WTC11 (cell line): ENCODE measurements around the gene FMOD.

ENCODE experiments used
- ESRRA ChIP-seq: sonication (generic); formaldehyde crosslinking; IDR thresholded peaks from 2 replicates; pipeline ENCODE4 v1.8.1; 2022; ENCODE audit warnings: mild to moderate bottlenecking, missing genetic modification reagents, borderline replicate concordance
- ETV6 ChIP-seq: sonication (generic); formaldehyde crosslinking; IDR thresholded peaks from 2 replicates; pipeline ENCODE4 v1.8.1; 2022; ENCODE audit warnings: mild to moderate bottlenecking, missing genetic modification reagents
- NFE2L1 ChIP-seq: sonication (generic); formaldehyde crosslinking; IDR thresholded peaks from 2 replicates; pipeline ENCODE4 v1.8.1; 2023; ENCODE audit warnings: missing genetic modification reagents
- SP1 ChIP-seq: sonication (generic); formaldehyde crosslinking; conservative IDR thresholded peaks from 2 replicates; pipeline ENCODE4 v1.8.1; 2022; ENCODE audit warnings: missing genetic modification reagents
- TCF7 ChIP-seq: sonication (generic); formaldehyde crosslinking; IDR thresholded peaks from 2 replicates; pipeline ENCODE4 v1.8.0; 2022; ENCODE audit warnings: mild to moderate bottlenecking, low read depth, missing genetic modification reagents, moderate library complexity
- ZNF121 ChIP-seq: sonication (generic); formaldehyde crosslinking; IDR thresholded peaks from 2 replicates; pipeline ENCODE4 v1.8.0; 2023; ENCODE audit warnings: missing genetic modification reagents
- ZNF317 ChIP-seq: sonication (generic); formaldehyde crosslinking; IDR thresholded peaks from 2 replicates; pipeline ENCODE4 v1.8.1; 2023; ENCODE audit warnings: low read depth, mild to moderate bottlenecking, moderate library complexity, missing genetic modification reagents, borderline replicate concordance
- TF ChIP-seq, protein P1 (sequence below): sonication (generic); formaldehyde crosslinking; IDR thresholded peaks from 2 replicates; pipeline ENCODE4 v1.8.0; 2022; ENCODE audit warnings: missing genetic modification reagents
- TF ChIP-seq, protein P2 (sequence below): fragments of 200-600 bp; IDR thresholded peaks from 2 replicates; pipeline ENCODE4 v1.8.0; 2022; ENCODE audit warnings: antibody characterized with exemption
- TF ChIP-seq, protein P3 (sequence below): sonication (generic); formaldehyde crosslinking; IDR thresholded peaks from 2 replicates; pipeline ENCODE4 v1.8.1; 2022; ENCODE audit warnings: low read depth, missing genetic modification reagents, borderline replicate concordance
- TF ChIP-seq, protein P4 (sequence below): sonication (generic); formaldehyde crosslinking; IDR thresholded peaks from 2 replicates; pipeline ENCODE4 v1.8.1; 2023; ENCODE audit warnings: mild to moderate bottlenecking, missing genetic modification reagents, borderline replicate concordance
- TF ChIP-seq, protein P5 (sequence below): sonication (generic); formaldehyde crosslinking; IDR thresholded peaks from 2 replicates; pipeline ENCODE4 v1.8.0; 2022; ENCODE audit warnings: mild to moderate bottlenecking, missing genetic modification reagents

DNA sequence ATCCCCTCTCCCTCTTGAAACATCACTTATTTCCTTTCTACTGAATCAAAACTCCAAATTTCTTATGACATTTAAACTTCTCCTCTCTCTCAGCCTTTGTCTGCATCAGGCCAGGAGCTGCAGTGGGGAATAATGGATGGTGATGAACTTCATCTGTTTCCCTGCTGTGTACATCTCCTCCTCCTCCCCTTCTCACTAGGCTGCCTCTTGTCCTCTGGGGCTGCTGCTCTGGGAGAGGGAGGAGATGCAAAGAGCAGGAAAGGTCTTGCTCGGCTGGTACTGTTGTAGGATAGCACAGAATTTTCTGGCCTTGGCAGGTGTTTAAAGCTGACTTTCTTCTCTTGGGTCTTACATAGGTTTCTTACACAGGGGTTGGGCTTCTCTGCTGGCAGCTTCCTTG, 31.1 kb upstream of the FMOD start:
- TF ChIP-seq, protein P1, sequence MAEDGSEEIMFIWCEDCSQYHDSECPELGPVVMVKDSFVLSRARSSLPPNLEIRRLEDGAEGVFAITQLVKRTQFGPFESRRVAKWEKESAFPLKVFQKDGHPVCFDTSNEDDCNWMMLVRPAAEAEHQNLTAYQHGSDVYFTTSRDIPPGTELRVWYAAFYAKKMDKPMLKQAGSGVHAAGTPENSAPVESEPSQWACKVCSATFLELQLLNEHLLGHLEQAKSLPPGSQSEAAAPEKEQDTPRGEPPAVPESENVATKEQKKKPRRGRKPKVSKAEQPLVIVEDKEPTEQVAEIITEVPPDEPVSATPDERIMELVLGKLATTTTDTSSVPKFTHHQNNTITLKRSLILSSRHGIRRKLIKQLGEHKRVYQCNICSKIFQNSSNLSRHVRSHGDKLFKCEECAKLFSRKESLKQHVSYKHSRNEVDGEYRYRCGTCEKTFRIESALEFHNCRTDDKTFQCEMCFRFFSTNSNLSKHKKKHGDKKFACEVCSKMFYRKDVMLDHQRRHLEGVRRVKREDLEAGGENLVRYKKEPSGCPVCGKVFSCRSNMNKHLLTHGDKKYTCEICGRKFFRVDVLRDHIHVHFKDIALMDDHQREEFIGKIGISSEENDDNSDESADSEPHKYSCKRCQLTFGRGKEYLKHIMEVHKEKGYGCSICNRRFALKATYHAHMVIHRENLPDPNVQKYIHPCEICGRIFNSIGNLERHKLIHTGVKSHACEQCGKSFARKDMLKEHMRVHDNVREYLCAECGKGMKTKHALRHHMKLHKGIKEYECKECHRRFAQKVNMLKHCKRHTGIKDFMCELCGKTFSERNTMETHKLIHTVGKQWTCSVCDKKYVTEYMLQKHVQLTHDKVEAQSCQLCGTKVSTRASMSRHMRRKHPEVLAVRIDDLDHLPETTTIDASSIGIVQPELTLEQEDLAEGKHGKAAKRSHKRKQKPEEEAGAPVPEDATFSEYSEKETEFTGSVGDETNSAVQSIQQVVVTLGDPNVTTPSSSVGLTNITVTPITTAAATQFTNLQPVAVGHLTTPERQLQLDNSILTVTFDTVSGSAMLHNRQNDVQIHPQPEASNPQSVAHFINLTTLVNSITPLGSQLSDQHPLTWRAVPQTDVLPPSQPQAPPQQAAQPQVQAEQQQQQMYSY (CRISPR knock-in tag) = no peak
- TF ChIP-seq, protein P2, sequence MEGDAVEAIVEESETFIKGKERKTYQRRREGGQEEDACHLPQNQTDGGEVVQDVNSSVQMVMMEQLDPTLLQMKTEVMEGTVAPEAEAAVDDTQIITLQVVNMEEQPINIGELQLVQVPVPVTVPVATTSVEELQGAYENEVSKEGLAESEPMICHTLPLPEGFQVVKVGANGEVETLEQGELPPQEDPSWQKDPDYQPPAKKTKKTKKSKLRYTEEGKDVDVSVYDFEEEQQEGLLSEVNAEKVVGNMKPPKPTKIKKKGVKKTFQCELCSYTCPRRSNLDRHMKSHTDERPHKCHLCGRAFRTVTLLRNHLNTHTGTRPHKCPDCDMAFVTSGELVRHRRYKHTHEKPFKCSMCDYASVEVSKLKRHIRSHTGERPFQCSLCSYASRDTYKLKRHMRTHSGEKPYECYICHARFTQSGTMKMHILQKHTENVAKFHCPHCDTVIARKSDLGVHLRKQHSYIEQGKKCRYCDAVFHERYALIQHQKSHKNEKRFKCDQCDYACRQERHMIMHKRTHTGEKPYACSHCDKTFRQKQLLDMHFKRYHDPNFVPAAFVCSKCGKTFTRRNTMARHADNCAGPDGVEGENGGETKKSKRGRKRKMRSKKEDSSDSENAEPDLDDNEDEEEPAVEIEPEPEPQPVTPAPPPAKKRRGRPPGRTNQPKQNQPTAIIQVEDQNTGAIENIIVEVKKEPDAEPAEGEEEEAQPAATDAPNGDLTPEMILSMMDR = no peak
- TF ChIP-seq ZNF121 (no peak), SP1 (CRISPR knock-in tag) (no peak), ZNF317 (CRISPR knock-in tag) (no peak), ETV6 (no peak), ESRRA (CRISPR knock-in tag) (no peak), NFE2L1 (CRISPR knock-in tag) (no peak), TCF7 (CRISPR knock-in tag) (no peak)
- TF ChIP-seq, protein P3, sequence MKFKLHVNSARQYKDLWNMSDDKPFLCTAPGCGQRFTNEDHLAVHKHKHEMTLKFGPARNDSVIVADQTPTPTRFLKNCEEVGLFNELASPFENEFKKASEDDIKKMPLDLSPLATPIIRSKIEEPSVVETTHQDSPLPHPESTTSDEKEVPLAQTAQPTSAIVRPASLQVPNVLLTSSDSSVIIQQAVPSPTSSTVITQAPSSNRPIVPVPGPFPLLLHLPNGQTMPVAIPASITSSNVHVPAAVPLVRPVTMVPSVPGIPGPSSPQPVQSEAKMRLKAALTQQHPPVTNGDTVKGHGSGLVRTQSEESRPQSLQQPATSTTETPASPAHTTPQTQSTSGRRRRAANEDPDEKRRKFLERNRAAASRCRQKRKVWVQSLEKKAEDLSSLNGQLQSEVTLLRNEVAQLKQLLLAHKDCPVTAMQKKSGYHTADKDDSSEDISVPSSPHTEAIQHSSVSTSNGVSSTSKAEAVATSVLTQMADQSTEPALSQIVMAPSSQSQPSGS (CRISPR knock-in tag) = no peak
- TF ChIP-seq, protein P4, sequence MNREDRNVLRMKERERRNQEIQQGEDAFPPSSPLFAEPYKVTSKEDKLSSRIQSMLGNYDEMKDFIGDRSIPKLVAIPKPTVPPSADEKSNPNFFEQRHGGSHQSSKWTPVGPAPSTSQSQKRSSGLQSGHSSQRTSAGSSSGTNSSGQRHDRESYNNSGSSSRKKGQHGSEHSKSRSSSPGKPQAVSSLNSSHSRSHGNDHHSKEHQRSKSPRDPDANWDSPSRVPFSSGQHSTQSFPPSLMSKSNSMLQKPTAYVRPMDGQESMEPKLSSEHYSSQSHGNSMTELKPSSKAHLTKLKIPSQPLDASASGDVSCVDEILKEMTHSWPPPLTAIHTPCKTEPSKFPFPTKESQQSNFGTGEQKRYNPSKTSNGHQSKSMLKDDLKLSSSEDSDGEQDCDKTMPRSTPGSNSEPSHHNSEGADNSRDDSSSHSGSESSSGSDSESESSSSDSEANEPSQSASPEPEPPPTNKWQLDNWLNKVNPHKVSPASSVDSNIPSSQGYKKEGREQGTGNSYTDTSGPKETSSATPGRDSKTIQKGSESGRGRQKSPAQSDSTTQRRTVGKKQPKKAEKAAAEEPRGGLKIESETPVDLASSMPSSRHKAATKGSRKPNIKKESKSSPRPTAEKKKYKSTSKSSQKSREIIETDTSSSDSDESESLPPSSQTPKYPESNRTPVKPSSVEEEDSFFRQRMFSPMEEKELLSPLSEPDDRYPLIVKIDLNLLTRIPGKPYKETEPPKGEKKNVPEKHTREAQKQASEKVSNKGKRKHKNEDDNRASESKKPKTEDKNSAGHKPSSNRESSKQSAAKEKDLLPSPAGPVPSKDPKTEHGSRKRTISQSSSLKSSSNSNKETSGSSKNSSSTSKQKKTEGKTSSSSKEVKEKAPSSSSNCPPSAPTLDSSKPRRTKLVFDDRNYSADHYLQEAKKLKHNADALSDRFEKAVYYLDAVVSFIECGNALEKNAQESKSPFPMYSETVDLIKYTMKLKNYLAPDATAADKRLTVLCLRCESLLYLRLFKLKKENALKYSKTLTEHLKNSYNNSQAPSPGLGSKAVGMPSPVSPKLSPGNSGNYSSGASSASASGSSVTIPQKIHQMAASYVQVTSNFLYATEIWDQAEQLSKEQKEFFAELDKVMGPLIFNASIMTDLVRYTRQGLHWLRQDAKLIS = no peak
- TF ChIP-seq, protein P5, sequence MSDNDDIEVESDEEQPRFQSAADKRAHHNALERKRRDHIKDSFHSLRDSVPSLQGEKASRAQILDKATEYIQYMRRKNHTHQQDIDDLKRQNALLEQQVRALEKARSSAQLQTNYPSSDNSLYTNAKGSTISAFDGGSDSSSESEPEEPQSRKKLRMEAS = no peak
